M059J (cell line): ENCODE data around the gene NBEA. TPM values are rescaled to one million over a fixed set of nuclear protein-coding genes. Genes with fewer than 3 reads are reported as not detected.
"Not testable (repeated sequence)": the region's sequence is repeated elsewhere in the genome, so short reads cannot be mapped to it uniquely, and the experiment has no call there.

Experiments used
- DNase-seq: peaks from one replicate; pipeline ENCODE4 v3.0.0-alpha.2; 2012; ENCODE audit warnings: low read depth
- total RNA-seq: library from RNA; depleted of rRNA; stranded (reverse); fragments of >200 nt; shearing (Covaris generic); gene quantifications from 2 replicates; pipeline ENCODE4 v1.2.3, GENCODE V29; 2014

The NBEA gene
- total RNA-seq, 1 experiment from 2014 or later: 6.4 TPM

DNA sequence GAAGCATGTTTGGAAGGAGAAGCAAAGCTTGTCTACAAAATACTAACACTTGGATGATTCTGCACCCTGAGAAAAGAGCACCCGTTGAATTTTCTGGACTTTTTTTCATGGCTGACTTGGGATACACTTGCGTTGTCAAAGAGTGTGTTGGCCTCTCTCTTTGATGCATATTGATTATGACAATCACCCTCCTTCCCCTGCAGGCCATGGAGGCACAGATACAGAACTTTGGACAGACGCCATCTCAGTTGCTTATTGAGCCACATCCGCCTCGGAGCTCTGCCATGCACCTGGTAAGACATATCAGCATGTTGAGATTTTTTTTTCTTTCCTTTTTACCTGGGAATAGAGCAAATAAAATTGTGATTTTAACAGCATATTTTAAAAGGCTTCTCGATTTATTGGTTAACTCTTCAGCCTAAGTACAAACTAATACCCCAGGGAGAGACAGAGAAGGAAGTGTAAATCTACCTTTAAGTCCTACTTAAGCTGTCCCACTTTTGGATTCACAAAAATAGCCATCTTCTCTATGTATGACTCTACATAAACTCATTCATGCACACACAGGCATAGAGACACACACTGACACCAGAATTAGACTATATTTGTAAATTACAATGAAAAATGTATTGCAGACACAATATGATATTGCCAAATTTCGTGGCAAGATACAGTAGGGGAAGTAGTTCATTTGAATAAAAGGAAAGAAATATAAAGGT is 704.1 kb downstream of the NBEA start:
- DNase-seq: no peak

DNA sequence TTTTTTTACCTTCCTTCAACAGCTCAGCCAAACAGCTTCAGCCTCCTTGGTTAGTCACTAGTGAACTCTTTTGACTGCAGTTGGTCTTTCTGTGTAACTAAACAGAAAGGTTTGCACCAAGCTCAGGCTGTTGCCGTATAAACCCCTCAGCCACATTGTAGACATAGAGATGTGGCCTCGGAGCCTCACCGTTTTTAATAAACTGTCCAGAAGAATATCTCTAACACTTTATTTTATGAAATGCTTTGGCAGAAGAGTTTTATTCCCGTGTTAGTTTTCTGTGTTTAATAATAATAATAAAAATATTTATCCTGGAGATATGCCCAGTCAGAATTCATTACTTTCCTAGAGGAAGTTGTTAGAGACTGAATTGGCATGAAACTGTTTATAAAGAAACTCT is 706.1 kb downstream of the NBEA start:
- no peak for DNase-seq

DNA sequence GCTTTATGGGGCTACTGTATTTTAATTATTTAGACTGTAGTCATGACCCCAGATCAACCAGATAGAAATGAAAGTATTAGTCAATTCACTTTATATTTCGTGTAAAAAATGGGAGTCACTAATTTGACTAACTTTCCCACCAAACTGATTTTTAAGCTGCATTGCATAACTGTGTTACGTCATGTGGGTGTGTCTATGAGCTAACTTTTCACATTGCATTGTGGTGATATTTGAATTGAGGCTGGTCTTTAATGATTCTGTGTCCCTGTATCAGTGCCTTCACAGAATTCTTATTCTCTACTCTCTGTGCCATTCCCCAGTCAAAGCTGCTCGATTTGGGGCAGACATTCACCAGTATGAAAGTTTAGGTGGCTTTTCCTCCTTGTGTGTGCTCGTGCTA is 707.1 kb downstream of the NBEA start:
- DNase-seq: no peak

GRCh38 chr13:35659796-35660195 is 717.7 kb downstream of the NBEA start:
- DNase-seq: no peak

DNA sequence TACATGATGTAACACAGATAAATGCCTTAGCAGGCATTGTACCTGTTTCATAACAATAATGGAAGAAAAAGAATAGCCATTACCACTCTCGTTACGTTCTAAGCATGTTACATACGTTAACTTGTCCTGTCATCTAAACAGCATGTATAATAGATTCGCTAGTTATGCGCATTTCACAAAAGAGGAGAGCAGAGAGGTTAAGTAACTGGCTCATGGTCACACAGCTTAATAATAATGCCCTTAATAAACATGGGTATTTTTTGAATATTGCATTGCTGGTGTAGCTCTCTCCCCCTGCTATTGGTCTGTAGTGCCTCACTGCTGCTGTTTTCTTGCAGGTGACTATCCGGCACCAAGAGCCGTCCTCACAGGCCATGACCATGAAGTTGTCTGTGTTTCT is 722.7 kb downstream of the NBEA start:
- DNase-seq: no peak

- DNase-seq: no peak
These were observed 727.3 kb downstream of the NBEA start for GRCh38 chr13:35669321-35669720.

DNA sequence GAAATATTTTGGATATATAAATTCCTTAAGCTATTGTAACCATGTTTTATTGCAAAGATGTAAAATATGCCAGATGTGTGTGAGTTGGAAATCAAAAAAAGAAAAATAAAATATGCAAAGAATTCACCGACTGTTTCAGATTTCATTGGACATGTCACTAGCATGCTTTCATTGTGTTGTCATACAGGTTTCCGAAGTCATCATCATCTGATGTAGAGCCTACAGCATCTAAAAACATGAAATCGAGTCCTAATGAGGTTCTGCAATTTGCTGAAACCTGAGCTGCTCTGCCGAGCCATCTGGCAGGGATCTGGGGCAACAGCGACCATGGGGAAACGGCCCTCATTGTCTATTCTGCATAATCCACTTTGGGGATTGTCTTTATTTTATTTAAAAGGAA is 730.5 kb downstream of the NBEA start:
- DNase-seq: no peak

GRCh38 chr13:35675651-35676050 is 733.6 kb downstream of the NBEA start:
- no peak for DNase-seq

DNA sequence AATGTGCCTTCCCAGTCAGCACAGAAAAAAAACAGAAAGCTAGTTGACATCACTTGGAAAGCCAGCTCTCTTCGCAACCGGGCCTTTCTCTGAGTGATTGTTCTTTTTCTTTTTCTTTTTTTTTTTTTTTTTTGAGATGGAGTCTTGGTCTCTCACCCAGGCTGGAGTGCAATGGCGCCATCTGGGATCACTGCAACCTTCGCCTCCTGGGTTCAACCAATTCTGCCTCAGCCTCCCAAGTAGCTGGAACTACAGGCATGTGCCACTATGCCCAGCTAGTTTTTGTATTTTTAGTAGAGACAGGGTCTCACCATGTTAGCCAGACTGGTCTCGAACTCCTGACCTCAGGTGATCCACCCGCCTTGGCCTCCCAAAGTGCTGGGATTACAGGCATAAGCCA is 735.8 kb downstream of the NBEA start:
- not testable (repeated sequence) for DNase-seq

- no peak for DNase-seq
These were observed 739.6 kb downstream of the NBEA start for GRCh38 chr13:35681685-35682084.

GRCh38 chr13:35684432-35684831 is 742.4 kb downstream of the NBEA start:
- DNase-seq: no peak

GRCh38 chr13:35687336-35687735 is 745.3 kb downstream of the NBEA start:
- no peak for DNase-seq

DNA sequence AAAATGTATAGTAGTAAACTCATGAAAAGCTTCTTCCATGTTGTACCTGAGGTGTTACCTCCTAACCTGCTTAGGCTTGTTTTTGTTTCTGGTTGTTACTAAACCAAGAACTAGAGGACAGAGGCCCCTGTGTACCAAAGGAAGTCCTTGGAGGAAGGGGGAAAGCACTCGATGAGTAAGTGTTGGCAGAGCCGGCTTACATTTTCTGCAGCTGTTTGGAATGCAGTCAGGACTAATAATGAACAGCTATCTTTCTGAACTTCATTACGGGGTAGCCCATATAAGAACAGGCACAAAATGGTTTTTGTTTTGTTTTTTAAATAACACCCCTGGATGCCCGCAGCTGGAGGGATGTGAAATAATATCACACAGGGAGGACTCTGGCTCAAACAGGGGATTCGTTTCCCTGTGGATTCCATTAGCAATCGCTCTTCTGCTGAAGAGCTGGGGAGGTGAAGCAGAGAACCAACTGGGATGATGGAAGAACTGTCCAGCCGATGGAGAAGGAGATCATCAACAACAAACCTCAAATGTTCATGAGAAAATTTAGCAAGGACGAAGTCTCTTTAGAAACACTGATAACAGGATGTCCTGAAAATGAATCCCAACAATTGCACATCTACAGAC is 748.6 kb downstream of the NBEA start:
- no peak for DNase-seq

DNA sequence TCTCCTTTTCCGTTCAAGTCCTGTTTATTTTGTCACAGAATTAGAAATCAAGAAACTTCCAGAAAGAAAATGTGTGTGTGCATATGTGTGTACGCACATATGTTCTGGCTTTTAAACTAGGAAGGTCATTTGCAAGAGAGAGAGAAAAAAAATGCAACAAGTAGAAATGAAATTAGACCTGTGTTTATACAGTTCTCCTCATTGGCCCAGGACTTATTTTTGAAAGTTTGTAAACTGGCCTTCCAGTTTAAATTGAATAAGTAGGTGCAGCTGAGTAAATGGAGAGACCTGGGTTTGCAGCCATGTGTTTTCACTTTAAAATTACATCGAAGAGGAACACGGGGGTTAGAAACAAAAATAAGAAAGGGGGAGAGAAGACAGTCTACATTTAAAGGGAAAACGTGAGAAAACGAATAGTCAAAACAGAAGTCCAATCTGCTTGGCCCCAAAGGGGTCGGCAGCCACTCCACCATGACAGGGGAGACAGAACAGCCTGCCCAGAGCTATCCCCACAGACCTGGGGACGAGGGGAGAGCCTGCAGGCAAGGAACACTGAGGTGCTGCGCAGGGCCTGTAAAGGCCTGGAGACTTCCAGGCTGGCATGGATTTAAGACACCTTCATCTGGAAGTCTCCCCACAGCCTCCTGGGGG is 751.2 kb downstream of the NBEA start:
- DNase-seq: no peak

GRCh38 chr13:35694031-35694430 is 752.0 kb downstream of the NBEA start:
- no peak for DNase-seq

- no peak for DNase-seq
These were observed 752.7 kb downstream of the NBEA start for GRCh38 chr13:35694549-35695447.

- no peak for DNase-seq
These were observed 753.3 kb downstream of the NBEA start for GRCh38 chr13:35695448-35695770.

GRCh38 chr13:35697186-35697730 is 755.2 kb downstream of the NBEA start:
- peak; percentile 43 for DNase-seq

DNA sequence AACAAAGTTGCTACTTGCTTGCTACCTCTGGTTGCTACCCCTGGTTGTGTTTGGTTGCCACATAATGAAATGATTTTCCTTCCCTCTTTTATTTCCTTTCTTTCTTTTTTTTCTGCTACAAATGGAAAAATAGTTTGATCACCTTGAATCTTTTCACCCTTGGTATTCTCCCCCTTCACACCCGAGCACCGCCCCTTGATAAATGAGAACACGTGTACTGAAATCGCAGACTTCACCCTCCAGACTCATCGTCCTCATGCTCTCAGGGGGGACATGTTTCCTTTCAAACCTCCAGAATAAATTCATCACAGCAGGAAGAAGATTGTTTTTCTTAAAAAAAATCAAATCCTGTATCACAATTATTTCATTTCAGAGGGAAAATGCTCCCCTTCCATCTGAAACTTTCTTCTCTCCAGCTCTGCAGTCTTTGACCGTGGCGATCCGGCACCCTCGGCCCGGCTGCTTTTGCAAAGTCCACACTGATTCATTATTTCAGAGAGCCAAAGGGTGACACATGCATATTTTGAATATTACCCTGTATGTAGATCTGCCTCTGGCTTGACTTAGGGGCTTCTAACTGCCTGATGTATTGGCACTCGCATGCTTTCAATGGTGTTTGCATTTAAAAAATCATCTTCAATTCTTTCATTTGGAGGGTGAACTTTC is 757.0 kb downstream of the NBEA start:
- peak; percentile 49 for DNase-seq

DNA sequence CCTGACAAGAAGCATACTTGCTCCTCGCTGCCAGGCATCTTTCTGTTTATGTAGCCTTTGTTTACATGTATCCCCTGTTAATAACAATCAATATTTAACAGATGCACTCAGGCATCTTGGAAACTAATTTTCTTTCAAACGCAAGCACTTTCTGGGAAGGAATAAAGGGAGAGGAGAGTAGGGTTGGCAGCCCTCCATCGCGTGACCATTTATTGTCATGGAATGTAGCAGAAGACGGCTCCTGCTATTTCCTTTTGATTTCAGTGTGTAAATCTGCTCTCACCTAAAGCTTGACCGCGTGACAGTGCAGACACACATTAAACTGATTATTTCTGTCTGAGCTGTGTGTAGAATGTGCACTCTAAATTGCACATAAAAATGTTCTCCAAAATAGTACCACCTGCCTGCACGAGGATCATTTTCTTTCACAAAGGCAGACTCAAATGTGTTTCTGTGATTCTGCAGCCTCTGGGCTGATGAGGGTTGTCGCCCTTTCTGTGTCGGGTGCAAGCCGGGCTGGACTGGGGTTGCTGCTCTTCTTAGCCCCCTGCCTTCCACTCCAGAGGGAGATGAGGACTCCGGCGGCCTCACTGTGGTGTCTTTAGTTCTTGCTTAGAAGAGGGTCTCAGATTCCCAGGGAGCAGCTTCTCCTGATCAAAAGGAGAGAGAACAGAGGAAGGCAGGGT is 757.9 kb downstream of the NBEA start:
- peak; percentile 59 for DNase-seq

GRCh38 chr13:35700671-35701070 is 758.6 kb downstream of the NBEA start:
- DNase-seq: peak; percentile 52
